IPS DF 6.9 (cell line): ENCODE measurements around the gene ZNF821.

Experiments used
- DNase-seq: peaks from one replicate; pipeline ENCODE4 v3.0.0-alpha.2; 2013; ENCODE audit warnings: low read depth, low spot score
- H3K27ac ChIP-seq: one replicate; pipeline ENCODE4 v1.5.1; 2013; ENCODE audit warnings: low read length, control low read depth
- H3K27me3 ChIP-seq: 2 replicates; pipeline ENCODE4 v1.6.1; 2013; ENCODE audit warnings: mild to moderate bottlenecking, low read length; ENCODE audit not compliant: control insufficient read depth, insufficient read depth
- H3K36me3 ChIP-seq: 2 replicates; pipeline ENCODE4 v1.6.1; 2013; ENCODE audit warnings: low read length; ENCODE audit not compliant: control insufficient read depth, insufficient read depth
- H3K4me1 ChIP-seq: 2 replicates; pipeline ENCODE4 v1.6.1; 2013; ENCODE audit warnings: low read length; ENCODE audit not compliant: control insufficient read depth, insufficient read depth
- H3K4me3 ChIP-seq: 2 replicates; pipeline ENCODE4 v1.5.1; 2013; ENCODE audit warnings: mild to moderate bottlenecking, low read length
- H3K9me3 ChIP-seq: 2 replicates; pipeline ENCODE4 v1.6.1; 2013; ENCODE audit warnings: low read length, inconsistent platforms; ENCODE audit not compliant: control insufficient read depth, insufficient read depth
- WGBS: extraction: QIAGEN DNeasy Blood & Tissue Kit; methylation state at CpG from one replicate; pipeline ENCODE4 v1.1.7; 2013; ENCODE audit warnings: mixed read lengths, missing lambda C conversion rate; ENCODE audit not compliant: insufficient read length, insufficient coverage; 5-methylcytosine and 5-hydroxymethylcytosine counted together

ZNF821 gene

DNA sequence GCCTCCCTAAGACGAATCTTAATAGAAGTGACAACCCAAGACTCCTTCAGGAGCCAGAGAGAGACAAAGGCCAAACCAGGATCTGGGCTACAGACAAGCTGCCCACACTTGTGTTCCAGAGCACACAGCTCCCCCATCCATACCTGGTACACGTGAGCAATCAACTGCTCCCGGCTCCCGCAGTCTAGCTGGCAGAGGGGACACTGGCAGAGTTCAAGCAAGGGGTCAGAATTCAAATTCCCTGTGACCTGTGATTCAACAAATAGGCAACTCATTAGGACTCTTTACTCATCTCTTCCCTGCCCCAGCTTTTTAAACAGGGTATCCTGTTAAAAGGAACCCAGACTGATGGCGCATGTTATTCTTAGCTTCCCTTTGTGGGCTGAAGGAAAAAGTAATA is 20.0 kb downstream of the ZNF821 start:
- no peaks in the 10 kb centered on the region for H3K4me1 ChIP-seq
- no peaks in the 10 kb centered on the region for H3K9me3 ChIP-seq
- no peaks in the 10 kb centered on the region for H3K27me3 ChIP-seq
- peaks cover 10% of the 10 kb centered on the region for H3K36me3 ChIP-seq
- H3K4me3 ChIP-seq = no peak overlapping the region
- no peak overlapping the region for H3K27ac ChIP-seq
- no CpG with 5 or more reads among the region's 5 CpGs for WGBS
- DNase-seq = no peak

GRCh38 chr16:71859762-71860521 is 24.0 kb downstream of the ZNF821 start:
- H3K4me3 ChIP-seq = no peak overlapping the region
- H3K27me3 ChIP-seq = no peaks in the 10 kb centered on the region
- DNase-seq = no peak
- H3K4me1 ChIP-seq = no peaks in the 10 kb centered on the region
- no peak overlapping the region for H3K27ac ChIP-seq
- no CpG with 5 or more reads among the region's 32 CpGs for WGBS
- H3K9me3 ChIP-seq = no peaks in the 10 kb centered on the region
- H3K36me3 ChIP-seq = peaks cover 10% of the 10 kb centered on the region

DNA sequence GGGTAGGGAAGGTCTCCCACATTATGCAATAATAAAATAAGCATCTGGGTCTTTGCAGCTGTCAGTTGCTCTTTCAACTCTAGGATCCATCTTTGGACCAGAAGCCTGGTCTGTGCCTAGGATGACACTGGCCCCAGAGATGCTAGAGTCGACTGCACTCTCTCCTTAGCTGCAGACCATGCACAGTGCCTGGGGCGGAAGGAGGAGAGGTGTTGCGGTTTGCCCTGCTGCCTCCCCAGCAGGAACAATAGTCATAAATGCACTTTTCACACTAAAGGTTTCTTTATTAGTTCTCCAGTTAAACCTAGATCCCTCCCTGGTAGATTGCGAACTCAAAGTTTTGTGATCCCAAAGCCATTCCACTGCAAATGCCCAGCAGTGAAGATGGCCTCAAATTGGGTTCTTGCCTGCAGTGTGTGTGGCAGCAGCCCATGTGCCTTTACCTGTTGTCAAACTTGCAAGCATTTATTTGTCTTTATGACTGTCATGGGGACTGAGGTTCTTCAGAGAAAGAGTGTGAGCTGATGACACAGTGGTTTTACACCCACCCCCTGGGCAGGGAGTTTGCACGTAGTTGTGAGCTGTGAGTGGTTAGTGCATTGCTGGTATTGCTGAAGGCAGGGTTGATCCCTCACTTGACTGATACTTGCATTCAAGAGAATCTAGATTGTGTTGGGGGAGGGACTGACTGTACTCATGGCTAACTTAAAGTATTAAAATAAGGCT is 27.9 kb downstream of the ZNF821 start:
- Histone ChIP-seq H3K9me3 (no peaks in the 10 kb centered on the region), H3K27ac (no peak overlapping the region), H3K4me1 (no peaks in the 10 kb centered on the region), H3K27me3 (no peaks in the 10 kb centered on the region), H3K36me3 (peaks cover 8% of the 10 kb centered on the region), H3K4me3 (no peak overlapping the region)
- DNase-seq = no peak
- no CpG with 5 or more reads among the region's 5 CpGs for WGBS

GRCh38 chr16:71854369-71854948 is 29.5 kb downstream of the ZNF821 start:
- no peaks in the 10 kb centered on the region for H3K27me3 ChIP-seq
- no peak overlapping the region for H3K4me3 ChIP-seq
- H3K4me1 ChIP-seq = no peaks in the 10 kb centered on the region
- no peaks in the 10 kb centered on the region for H3K9me3 ChIP-seq
- H3K27ac ChIP-seq = no peak overlapping the region
- DNase-seq = no peak
- peaks cover 18% of the 10 kb centered on the region for H3K36me3 ChIP-seq
- no CpG with 5 or more reads among the region's 4 CpGs for WGBS

GRCh38 chr16:71853413-71853812 is 30.6 kb downstream of the ZNF821 start:
- DNase-seq = no peak
- Histone ChIP-seq H3K27me3 (no peaks in the 10 kb centered on the region), H3K9me3 (no peaks in the 10 kb centered on the region), H3K36me3 (peaks cover 18% of the 10 kb centered on the region), H3K4me1 (no peaks in the 10 kb centered on the region), H3K27ac (no peak overlapping the region), H3K4me3 (no peak overlapping the region)
- no CpG with 5 or more reads among the region's 4 CpGs for WGBS

DNA sequence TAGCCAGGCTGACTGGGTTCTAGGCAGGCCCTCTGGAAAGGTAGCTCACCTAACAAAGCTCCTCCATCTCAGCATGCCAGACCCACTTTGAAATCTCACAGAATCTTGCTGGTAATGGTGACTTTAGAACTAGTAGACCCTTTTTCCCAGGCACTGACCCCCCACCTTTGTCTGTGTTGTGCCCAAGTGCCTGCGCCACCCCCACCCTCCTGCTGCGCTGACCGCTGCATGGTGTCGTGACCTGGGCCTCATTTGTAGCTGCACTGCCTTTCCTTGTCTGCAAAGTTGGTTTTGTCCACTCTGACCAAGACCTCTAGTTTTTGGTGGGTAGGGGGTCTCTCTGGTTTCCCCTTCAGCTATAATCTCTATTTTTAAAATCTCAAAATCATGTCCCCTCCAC is 31.4 kb downstream of the ZNF821 start:
- Histone ChIP-seq H3K4me3 (no peak overlapping the region), H3K9me3 (no peaks in the 10 kb centered on the region), H3K27ac (no peak overlapping the region), H3K4me1 (no peaks in the 10 kb centered on the region), H3K36me3 (peaks cover 18% of the 10 kb centered on the region), H3K27me3 (no peaks in the 10 kb centered on the region)
- DNase-seq = no peak
- WGBS = no CpG with 5 or more reads among the region's 4 CpGs

GRCh38 chr16:71852158-71852557 is 31.8 kb downstream of the ZNF821 start:
- Histone ChIP-seq H3K9me3 (no peaks in the 10 kb centered on the region), H3K4me3 (no peak overlapping the region), H3K27ac (no peak overlapping the region), H3K36me3 (peaks cover 18% of the 10 kb centered on the region), H3K27me3 (no peaks in the 10 kb centered on the region), H3K4me1 (no peaks in the 10 kb centered on the region)
- no CpG with 5 or more reads among the region's 3 CpGs for WGBS
- DNase-seq = no peak

GRCh38 chr16:71851746-71852145 is 32.2 kb downstream of the ZNF821 start:
- no peak overlapping the region for H3K27ac ChIP-seq
- H3K36me3 ChIP-seq = peaks cover 18% of the 10 kb centered on the region
- no CpG with 5 or more reads among the region's 8 CpGs for WGBS
- H3K9me3 ChIP-seq = no peaks in the 10 kb centered on the region
- no peaks in the 10 kb centered on the region for H3K27me3 ChIP-seq
- H3K4me1 ChIP-seq = no peaks in the 10 kb centered on the region
- DNase-seq = no peak
- no peak overlapping the region for H3K4me3 ChIP-seq

- no CpG with 5 or more reads among the region's 6 CpGs for WGBS
- Histone ChIP-seq H3K27me3 (no peaks in the 10 kb centered on the region), H3K27ac (no peak overlapping the region), H3K4me1 (no peaks in the 10 kb centered on the region), H3K9me3 (no peaks in the 10 kb centered on the region), H3K36me3 (peaks cover 18% of the 10 kb centered on the region), H3K4me3 (no peak overlapping the region)
- no peak for DNase-seq
Measured at GRCh38 chr16:71848622-71849021, 35.4 kb downstream of the ZNF821 start.

GRCh38 chr16:71847096-71847495 is 36.9 kb downstream of the ZNF821 start:
- Histone ChIP-seq H3K36me3 (peaks cover 18% of the 10 kb centered on the region), H3K4me1 (no peaks in the 10 kb centered on the region), H3K27ac (no peak overlapping the region), H3K27me3 (no peaks in the 10 kb centered on the region), H3K4me3 (no peak overlapping the region; the same call in 1 of the 2 replicates), H3K9me3 (no peaks in the 10 kb centered on the region)
- WGBS = no CpG with 5 or more reads among the region's 3 CpGs
- no peak for DNase-seq
